Esophagus squamous epithelium (tissue), 5 donors: Measurements from ENCODE around the gene INSR. TPM values are rescaled to one million over a fixed set of nuclear protein-coding genes. Genes with fewer than 3 reads are reported as not detected.

Source experiments
- DNase-seq: peaks from one replicate; lab custom pipeline; 2025; lab: John Stamatoyannopoulos, UW
- H3K27ac ChIP-seq, 4 donors: fragments of 200-600 bp; sonication (generic); one replicate each; pipeline ENCODE4 v1.5.1; 2016 to 2019; ENCODE audit warnings: mild to moderate bottlenecking in 1 of 4
- H3K27me3 ChIP-seq, 4 donors: fragments of 200-600 bp; sonication (generic); 1 replicate in 3 of 4; 2 replicates in 1 of 4; pipeline versions ENCODE4 v1.5.1 to v1.6.0; 2017 to 2021; ENCODE audit warnings: antibody characterized with exemption in 1 of 4
- H3K36me3 ChIP-seq, 3 donors: fragments of 200-600 bp; sonication (generic); one replicate each; pipeline ENCODE4 v1.5.1; 2016 to 2019
- H3K4me1 ChIP-seq, 3 donors: fragments of 200-600 bp; sonication (generic); one replicate each; pipeline ENCODE4 v1.5.1; 2017 to 2019
- H3K4me3 ChIP-seq, 4 donors: fragments of 200-600 bp; sonication (generic); 1 replicate in 3 of 4; 2 replicates in 1 of 4; pipeline ENCODE4 v1.5.1; 2016 to 2019; ENCODE audit warnings: mild to moderate bottlenecking in 2 of 4, moderate library complexity in 1 of 4
- H3K9me3 ChIP-seq, 3 donors: fragments of 200-600 bp; sonication (generic); one replicate each; pipeline ENCODE4 v1.5.1; 2016 to 2019
- CTCF ChIP-seq, 6 experiments: fragments of 450-650 bp in 4 of 6; fragments of 200-600 bp in 2 of 6; sonication (generic) in 2 of 6; IDR thresholded peaks; one replicate each; pipeline ENCODE4 v1.5.1; 2016 to 2019; ENCODE audit warnings: antibody characterized with exemption in 6 of 6, mild to moderate bottlenecking in 4 of 6, moderate library complexity in 4 of 6
- POLR2A ChIP-seq, 4 donors: fragments of 450-650 bp; IDR thresholded peaks; one replicate each; pipeline ENCODE4 v1.6.1; 2017; ENCODE audit warnings: antibody characterized with exemption in 4 of 4, mild to moderate bottlenecking in 4 of 4, moderate library complexity in 3 of 4
- WGBS, 2 donors: methylation state at CpG; one replicate each; pipeline ENCODE4 v1.1.5; 2018; 5-methylcytosine and 5-hydroxymethylcytosine counted together
- intact Hi-C: fragments of 100-400 bp; cut with DNase I; formaldehyde crosslinking; loops from one replicate; pipeline ENCODE4 v1.15.0; 2022
- total RNA-seq, 4 donors: library from RNA; depleted of rRNA; stranded (reverse); fragments of >200 nt; gene quantifications; one replicate each; pipeline ENCODE4 v1.1.0, GENCODE V29; 2016
- donor health status: DM: yes; HTN: yes; CAD: no.

INSR gene
- total RNA-seq, 4 donors from 2014 or later: 4.9 to 33.4 (median 10.8) TPM

- no peak overlapping the region for H3K4me3 ChIP-seq
- no peak for DNase-seq
- no peaks in the 10 kb centered on the region for H3K9me3 ChIP-seq
- WGBS, 2 donors: 69 to 75% methylated on average over 6 of the region's 6 CpGs
- intact Hi-C loops: no loop called here
- H3K27me3 ChIP-seq: peaks cover 0 to 74% (median 0%) of the 10 kb centered on the region in 4 donors
- H3K36me3 ChIP-seq: no peaks in the 10 kb centered on the region
- no peak overlapping the region for H3K27ac ChIP-seq
- TF ChIP-seq POLR2A (IDR thresholded peaks at IDR 0.05): no peak
- TF ChIP-seq CTCF (IDR thresholded peaks at IDR 0.05): no peak
- peaks cover 6 to 33% (median 7%) of the 10 kb centered on the region in 3 donors for H3K4me1 ChIP-seq
Measured at GRCh38 chr19:7288977-7289376, 5.2 kb downstream of the INSR start.

GRCh38 chr19:7288131-7288530 is 6.1 kb downstream of the INSR start:
- no peak for TF ChIP-seq CTCF (IDR thresholded peaks at IDR 0.05)
- TF ChIP-seq POLR2A (IDR thresholded peaks at IDR 0.05): no peak
- 100% methylated on average over 1 of the region's 1 CpG for WGBS, 2 donors
- Histone ChIP-seq H3K27me3 (peaks cover 0 to 74% (median 0%) of the 10 kb centered on the region in 4 donors), H3K4me1 (peaks cover 0 to 24% (median 7%) of the 10 kb centered on the region in 3 donors), H3K27ac (no peak overlapping the region), H3K36me3 (no peaks in the 10 kb centered on the region), H3K4me3 (no peak overlapping the region), H3K9me3 (no peaks in the 10 kb centered on the region)
- no peak for DNase-seq
- intact Hi-C loops: no loop called here

- intact Hi-C loops: no loop called here
- Histone ChIP-seq H3K27ac (no peak overlapping the region), H3K4me1 (peaks cover 0 to 20% (median 5%) of the 10 kb centered on the region in 3 donors), H3K36me3 (no peaks in the 10 kb centered on the region), H3K9me3 (no peaks in the 10 kb centered on the region), H3K27me3 (peaks cover 0 to 71% (median 0%) of the 10 kb centered on the region in 4 donors), H3K4me3 (no peak overlapping the region)
- 79 to 82% methylated on average over 10 of the region's 10 CpGs for WGBS, 2 donors
- DNase-seq: no peak
- no peak for TF ChIP-seq POLR2A (IDR thresholded peaks at IDR 0.05)
- TF ChIP-seq CTCF (IDR thresholded peaks at IDR 0.05): no peak
Measured at GRCh38 chr19:7287722-7288121, 6.5 kb downstream of the INSR start.

GRCh38 chr19:7280940-7281666 is 13.1 kb downstream of the INSR start:
- H3K4me3 ChIP-seq: no peak overlapping the region
- no peak for TF ChIP-seq POLR2A (IDR thresholded peaks at IDR 0.05)
- TF ChIP-seq CTCF (IDR thresholded peaks at IDR 0.05): no peak
- H3K27me3 ChIP-seq: peaks cover 0 to 30% (median 0%) of the 10 kb centered on the region in 4 donors
- no peaks in the 10 kb centered on the region for H3K9me3 ChIP-seq
- intact Hi-C loops: no loop called here
- DNase-seq: no peak
- no peak overlapping the region for H3K27ac ChIP-seq
- 68 to 83% methylated on average over 9 of the region's 10 CpGs for WGBS, 2 donors
- H3K4me1 ChIP-seq: no peaks in the 10 kb centered on the region
- peaks cover 0 to 7% (median 0%) of the 10 kb centered on the region in 3 donors for H3K36me3 ChIP-seq

GRCh38 chr19:7272856-7273578 is 21.2 kb downstream of the INSR start:
- no peaks in the 10 kb centered on the region for H3K9me3 ChIP-seq
- no peak for DNase-seq
- intact Hi-C loops: no loop called here
- no peak overlapping the region for H3K4me3 ChIP-seq
- TF ChIP-seq CTCF (IDR thresholded peaks at IDR 0.05) (no peak), POLR2A (IDR thresholded peaks at IDR 0.05) (no peak)
- H3K36me3 ChIP-seq: peaks cover 0 to 7% (median 0%) of the 10 kb centered on the region in 3 donors
- H3K27me3 ChIP-seq: no peaks in the 10 kb centered on the region
- H3K27ac ChIP-seq: no peak overlapping the region
- 53 to 65% methylated on average over 5 of the region's 5 CpGs for WGBS, 2 donors
- H3K4me1 ChIP-seq: no peaks in the 10 kb centered on the region
